Gastroesophageal sphincter (tissue), 3 donors: ENCODE measurements around the gene L3MBTL4.

Experiments used
- POLR2A ChIP-seq, 2 donors: fragments of 450-650 bp; IDR thresholded peaks; one replicate each; pipeline ENCODE4 v1.6.1; 2017; ENCODE audit warnings: antibody characterized with exemption in 2 of 2, mild to moderate bottlenecking in 2 of 2, moderate library complexity in 1 of 2
- TF ChIP-seq, protein P1 (sequence below), 4 experiments: fragments of 200-600 bp in 2 of 4; fragments of 450-650 bp in 2 of 4; sonication (generic) in 1 of 4; IDR thresholded peaks; one replicate each; pipeline ENCODE4 v1.5.1; 2017 to 2019; ENCODE audit warnings: antibody characterized with exemption in 4 of 4, mild to moderate bottlenecking in 2 of 4, moderate library complexity in 2 of 4

DNA sequence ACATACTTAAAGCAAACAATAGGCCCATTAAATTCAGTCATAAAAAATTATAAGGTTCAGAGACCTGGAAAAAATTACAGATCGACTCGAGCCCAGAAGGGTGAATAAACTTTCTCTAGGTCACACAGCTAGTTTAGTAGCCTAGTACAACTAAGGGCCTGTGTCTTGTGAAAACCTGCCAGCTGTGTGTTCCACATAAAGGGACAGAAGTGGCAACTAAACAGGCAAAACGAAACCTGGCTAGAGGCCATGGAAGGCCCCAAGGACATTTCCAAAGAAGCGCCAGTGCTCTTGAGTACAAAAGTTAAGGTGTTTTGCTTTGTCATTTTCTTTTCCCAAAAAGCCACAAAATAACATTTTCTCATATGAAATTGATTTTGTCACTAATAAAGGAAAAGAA, 164.9 kb downstream of the L3MBTL4 start:
- TF ChIP-seq, protein P1, sequence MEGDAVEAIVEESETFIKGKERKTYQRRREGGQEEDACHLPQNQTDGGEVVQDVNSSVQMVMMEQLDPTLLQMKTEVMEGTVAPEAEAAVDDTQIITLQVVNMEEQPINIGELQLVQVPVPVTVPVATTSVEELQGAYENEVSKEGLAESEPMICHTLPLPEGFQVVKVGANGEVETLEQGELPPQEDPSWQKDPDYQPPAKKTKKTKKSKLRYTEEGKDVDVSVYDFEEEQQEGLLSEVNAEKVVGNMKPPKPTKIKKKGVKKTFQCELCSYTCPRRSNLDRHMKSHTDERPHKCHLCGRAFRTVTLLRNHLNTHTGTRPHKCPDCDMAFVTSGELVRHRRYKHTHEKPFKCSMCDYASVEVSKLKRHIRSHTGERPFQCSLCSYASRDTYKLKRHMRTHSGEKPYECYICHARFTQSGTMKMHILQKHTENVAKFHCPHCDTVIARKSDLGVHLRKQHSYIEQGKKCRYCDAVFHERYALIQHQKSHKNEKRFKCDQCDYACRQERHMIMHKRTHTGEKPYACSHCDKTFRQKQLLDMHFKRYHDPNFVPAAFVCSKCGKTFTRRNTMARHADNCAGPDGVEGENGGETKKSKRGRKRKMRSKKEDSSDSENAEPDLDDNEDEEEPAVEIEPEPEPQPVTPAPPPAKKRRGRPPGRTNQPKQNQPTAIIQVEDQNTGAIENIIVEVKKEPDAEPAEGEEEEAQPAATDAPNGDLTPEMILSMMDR (IDR thresholded peaks at IDR 0.05), result no peak
- TF ChIP-seq POLR2A (IDR thresholded peaks at IDR 0.05), result no peak
